SK-N-SH treated with all-trans-retinoic acid at 6 μM for 48 hours (cell line): ENCODE results near the gene ST6GAL1.

Source experiments
- ATAC-seq: fragments of 200-7000 bp; cut with Tn5 transposase; 3 replicates; pipeline ENCODE4 v1.9.1; 2020; ENCODE audit warnings: mild to moderate bottlenecking, moderate library complexity
- ARNTL ChIP-seq: fragments of 450-650 bp; formaldehyde crosslinking; IDR thresholded peaks from 2 replicates; pipeline ENCODE4 v1.5.0; 2020; ENCODE audit warnings: low read depth, mild to moderate bottlenecking, moderate library complexity, borderline replicate concordance
- BACH2 ChIP-seq: fragments of 250-450 bp; sonication (Bioruptor Pico); IDR thresholded peaks from 2 replicates; pipeline ENCODE4 v1.9.0; 2021; ENCODE audit warnings: mild to moderate bottlenecking, borderline replicate concordance
- CREB5 ChIP-seq: fragments of 250-450 bp; sonication (Bioruptor Pico); IDR thresholded peaks from 2 replicates; pipeline ENCODE4 v1.5.1; 2020; ENCODE audit warnings: low read depth, mild to moderate bottlenecking, moderate library complexity
- CSDC2 ChIP-seq: fragments of 250-450 bp; sonication (Bioruptor Pico); IDR thresholded peaks from 2 replicates; pipeline ENCODE4 v1.5.0; 2020; ENCODE audit warnings: mild to moderate bottlenecking, moderate library complexity
- CSRNP3 ChIP-seq: fragments of 250-450 bp; sonication (Bioruptor Pico); IDR thresholded peaks from 2 replicates; pipeline ENCODE4 v1.5.1; 2021; ENCODE audit warnings: mild to moderate bottlenecking, moderate library complexity
- ESRRG ChIP-seq: fragments of 250-450 bp; sonication (Bioruptor Pico); IDR thresholded peaks from 2 replicates; pipeline ENCODE4 v1.6.1; 2021; ENCODE audit warnings: mild to moderate bottlenecking
- GLIS3 ChIP-seq: fragments of 250-450 bp; sonication (Bioruptor Pico); IDR thresholded peaks from 2 replicates; pipeline ENCODE4 v1.5.0; 2020; ENCODE audit warnings: mild to moderate bottlenecking, moderate library complexity
- ISL1 ChIP-seq: fragments of 250-450 bp; sonication (Bioruptor Pico); IDR thresholded peaks from 2 replicates; pipeline ENCODE4 v2.1.2; 2022; ENCODE audit warnings: mild to moderate bottlenecking, moderate library complexity
- OSR1 ChIP-seq: fragments of 250-450 bp; sonication (Bioruptor Pico); IDR thresholded peaks from 2 replicates; pipeline ENCODE4 v1.8.0; 2022; ENCODE audit warnings: moderate library complexity, mild to moderate bottlenecking, inconsistent platforms
- PATZ1 ChIP-seq: fragments of 250-450 bp; sonication (Bioruptor Pico); IDR thresholded peaks from 2 replicates; pipeline ENCODE4 v1.8.0; 2020; ENCODE audit warnings: mild to moderate bottlenecking, moderate library complexity, borderline replicate concordance
- POU6F1 ChIP-seq: fragments of 250-450 bp; sonication (Bioruptor Pico); IDR thresholded peaks from 2 replicates; pipeline ENCODE4 v1.8.0; 2021; ENCODE audit warnings: low read depth, mild to moderate bottlenecking, moderate library complexity, borderline replicate concordance
- PPARA ChIP-seq: fragments of 250-450 bp; sonication (Bioruptor Pico); IDR thresholded peaks from 2 replicates; pipeline ENCODE4 v1.5.0; 2020; ENCODE audit warnings: mild to moderate bottlenecking, borderline replicate concordance
- RARB ChIP-seq: fragments of 250-450 bp; sonication (Bioruptor Pico); IDR thresholded peaks from 2 replicates; pipeline ENCODE4 v1.8.0; 2021; ENCODE audit warnings: mild to moderate bottlenecking, moderate library complexity
- SNAI2 ChIP-seq: fragments of 250-450 bp; sonication (Bioruptor Pico); IDR thresholded peaks from 2 replicates; pipeline ENCODE4 v1.5.0; 2020; ENCODE audit warnings: mild to moderate bottlenecking, moderate library complexity
- TCF4 ChIP-seq: fragments of 250-450 bp; sonication (Bioruptor Pico); IDR thresholded peaks from 2 replicates; pipeline ENCODE4 v1.8.0; 2021; ENCODE audit warnings: mild to moderate bottlenecking, moderate library complexity, borderline replicate concordance
- TOX ChIP-seq: fragments of 250-450 bp; sonication (Bioruptor Pico); IDR thresholded peaks from 2 replicates; pipeline ENCODE4 v1.8.0; 2021; ENCODE audit warnings: mild to moderate bottlenecking, moderate library complexity, borderline replicate concordance
- TSHZ2 ChIP-seq: fragments of 250-450 bp; sonication (Bioruptor Pico); IDR thresholded peaks from 2 replicates; pipeline ENCODE4 v1.5.0; 2020; ENCODE audit warnings: mild to moderate bottlenecking, moderate library complexity
- ZFP3 ChIP-seq: fragments of 250-450 bp; sonication (Bioruptor Pico); IDR thresholded peaks from 2 replicates; pipeline ENCODE4 v1.5.0; 2020; ENCODE audit warnings: mild to moderate bottlenecking, moderate library complexity
- ZFP30 ChIP-seq: fragments of 450-650 bp; formaldehyde crosslinking; IDR thresholded peaks from 2 replicates; pipeline ENCODE4 v1.5.0; 2022; ENCODE audit warnings: mild to moderate bottlenecking, moderate library complexity
- ZNF565 ChIP-seq: fragments of 450-650 bp; formaldehyde crosslinking; conservative IDR thresholded peaks from 2 replicates; pipeline ENCODE4 v1.5.0; 2020; ENCODE audit warnings: low read depth, mild to moderate bottlenecking, moderate library complexity
- ZNF70 ChIP-seq: fragments of 450-650 bp; formaldehyde crosslinking; IDR thresholded peaks from 2 replicates; pipeline ENCODE4 v1.5.0; 2020; ENCODE audit warnings: mild to moderate bottlenecking, moderate library complexity
- ZNF8 ChIP-seq: fragments of 450-650 bp; formaldehyde crosslinking; IDR thresholded peaks from 2 replicates; pipeline ENCODE4 v1.5.0; 2020; ENCODE audit warnings: mild to moderate bottlenecking, moderate library complexity

The ST6GAL1 gene

GRCh38 chr3:187105700-187106099 lies 175.4 kb downstream of the ST6GAL1 start:
- no peak for ATAC-seq

GRCh38 chr3:187107989-187108388 lies 177.7 kb downstream of the ST6GAL1 start:
- TF ChIP-seq OSR1: no peak
- no peak for ATAC-seq

More at GRCh38 chr3:187105700-187106099, 175.4 kb downstream of the ST6GAL1 start:
- TF ChIP-seq RARB (no peak), TOX (CRISPR knock-in tag) (no peak)

GRCh38 chr3:187110156-187110555 lies 179.8 kb downstream of the ST6GAL1 start:
- TF ChIP-seq PPARA (CRISPR knock-in tag) (no peak), GLIS3 (no peak), ZNF70 (CRISPR knock-in tag) (no peak), CSDC2 (CRISPR knock-in tag) (no peak), ISL1 (CRISPR knock-in tag) (no peak), ARNTL (no peak), PATZ1 (CRISPR knock-in tag) (no peak), CREB5 (no peak), ZFP3 (CRISPR knock-in tag) (no peak), POU6F1 (CRISPR knock-in tag) (no peak), CSRNP3 (CRISPR knock-in tag) (no peak), BACH2 (CRISPR knock-in tag) (no peak), TCF4 (CRISPR knock-in tag) (no peak), ZNF565 (no peak), ZFP30 (CRISPR knock-in tag) (no peak), ESRRG (CRISPR knock-in tag) (no peak), RARB (no peak), ZNF8 (CRISPR knock-in tag) (no peak), SNAI2 (CRISPR knock-in tag) (no peak)
- ATAC-seq: no peak

- no peak for TF ChIP-seq POU6F1 (CRISPR knock-in tag)
- no peak for TF ChIP-seq ZNF565
- no peak for TF ChIP-seq CREB5
- no peak for TF ChIP-seq ESRRG (CRISPR knock-in tag)
- no peak for TF ChIP-seq RARB
- no peak for TF ChIP-seq ARNTL
- TF ChIP-seq TSHZ2 (CRISPR knock-in tag): no peak
- no peak for TF ChIP-seq CSRNP3 (CRISPR knock-in tag)
- TF ChIP-seq ZNF8 (CRISPR knock-in tag): no peak
- TF ChIP-seq SNAI2 (CRISPR knock-in tag): no peak
- ATAC-seq: peak; percentile 71
These were observed 182.8 kb downstream of the ST6GAL1 start for GRCh38 chr3:187112934-187113793.
